ENCODE data around the gene MYLK2.
A peak's percentile ranks its signal among the peaks of the same experiment; 100 is the strongest.

The MYLK2 gene

DNA sequence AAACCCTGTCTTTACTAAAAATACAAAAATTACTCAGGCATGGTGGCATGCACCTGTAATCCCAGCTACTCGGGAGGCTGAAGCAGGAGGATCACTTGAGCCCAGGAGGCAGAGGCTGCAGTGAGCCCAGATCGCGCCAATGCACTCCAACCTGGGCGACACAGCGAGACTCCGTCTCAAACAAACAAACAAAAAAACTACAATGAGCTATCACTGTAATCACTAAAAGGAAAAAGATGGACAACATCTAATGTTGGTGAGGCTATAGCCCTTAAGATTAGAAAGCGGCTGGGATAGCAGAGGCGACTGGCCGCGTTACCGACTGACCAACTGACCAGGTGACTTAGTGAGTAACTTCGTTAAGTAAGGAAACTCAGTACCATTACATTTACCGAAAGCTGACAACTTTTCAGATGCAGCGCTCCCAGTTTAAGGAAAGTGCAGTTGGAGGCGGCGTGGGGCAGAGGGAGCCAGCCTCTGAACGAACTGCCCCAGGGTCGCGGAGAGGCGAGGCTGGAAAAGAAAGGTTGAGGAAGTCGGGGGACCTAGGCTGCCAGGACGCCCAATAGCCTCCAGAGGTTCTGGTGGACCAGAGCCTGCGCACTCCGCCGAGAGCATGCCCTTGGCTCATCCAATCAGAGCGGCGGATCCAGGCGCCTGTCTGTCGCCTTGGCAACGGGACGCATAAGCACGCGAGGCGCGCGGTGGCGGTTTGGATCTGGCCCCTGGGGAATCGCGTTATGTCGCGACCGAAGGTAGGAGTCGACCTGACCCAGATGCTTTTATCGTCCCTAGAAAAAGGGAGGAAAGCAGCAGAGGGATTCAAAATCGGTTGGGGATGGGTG lies 60.2 kb downstream of the MYLK2 start:
- DNase-seq, result peak; percentile 97 to 98 (median 97)

- no peak for DNase-seq
These were observed 62.8 kb downstream of the MYLK2 start for GRCh38 chr20:31881945-31882344.

- no peak for DNase-seq
These were observed 64.7 kb downstream of the MYLK2 start for GRCh38 chr20:31883829-31884228.
